Measurements from ENCODE around the gene TMEM54.
A peak's percentile ranks its signal among the peaks of the same experiment; 100 is the strongest.

TMEM54 gene

GRCh38 chr1:32883338-32884031, 17.7 kb downstream of the TMEM54 start:
- DNase-seq (ENCODE audit: low read depth in 2 of 2), result no peak
- TF ChIP-seq CTCF (IDR thresholded peaks at IDR 0.05; ENCODE audit: low read depth, low read length), result no peak

GRCh38 chr1:32881871-32882850, 19.0 kb downstream of the TMEM54 start:
- no peak for TF ChIP-seq CTCF (IDR thresholded peaks at IDR 0.05; ENCODE audit: low read depth, low read length)
- DNase-seq (ENCODE audit: low read depth in 2 of 2), result no peak
- no peak overlapping the region for H3K4me3 ChIP-seq (replicated peaks in 1 of 2; ENCODE audit: low read depth in 2 of 2, low read length in 2 of 2)

More at GRCh38 chr1:32883338-32884031, 17.7 kb downstream of the TMEM54 start:
- no peak overlapping the region for H3K4me3 ChIP-seq (replicated peaks in 1 of 2; ENCODE audit: low read depth in 2 of 2, low read length in 2 of 2)

- TF ChIP-seq CTCF (IDR thresholded peaks at IDR 0.05; ENCODE audit: low read depth, low read length), result no peak
- no peak for DNase-seq (ENCODE audit: low read depth in 2 of 2)
- H3K4me3 ChIP-seq (replicated peaks in 1 of 2; ENCODE audit: low read depth in 2 of 2, low read length in 2 of 2), result no peak overlapping the region
These were observed 19.9 kb downstream of the TMEM54 start for GRCh38 chr1:32881291-32881690.

GRCh38 chr1:32878637-32879041, 22.6 kb downstream of the TMEM54 start:
- H3K4me3 ChIP-seq (replicated peaks in 1 of 2; ENCODE audit: low read depth in 2 of 2, low read length in 2 of 2), result no peak overlapping the region
- no peak for DNase-seq (ENCODE audit: low read depth in 2 of 2)
- TF ChIP-seq CTCF (IDR thresholded peaks at IDR 0.05; ENCODE audit: low read depth, low read length), result no peak

GRCh38 chr1:32878183-32878582, 23.0 kb downstream of the TMEM54 start:
- peak; percentile 43 to 54 for DNase-seq (ENCODE audit: low read depth in 2 of 2)
- no peak overlapping the region for H3K4me3 ChIP-seq (replicated peaks in 1 of 2; ENCODE audit: low read depth in 2 of 2, low read length in 2 of 2)
- TF ChIP-seq CTCF (IDR thresholded peaks at IDR 0.05; ENCODE audit: low read depth, low read length), result no peak

GRCh38 chr1:32877211-32878110, 23.7 kb downstream of the TMEM54 start:
- DNase-seq (ENCODE audit: low read depth in 2 of 2), result no peak
- H3K4me3 ChIP-seq (replicated peaks in 1 of 2; ENCODE audit: low read depth in 2 of 2, low read length in 2 of 2), result no peak overlapping the region
- no peak for TF ChIP-seq CTCF (IDR thresholded peaks at IDR 0.05; ENCODE audit: low read depth, low read length)
